Measurements from ENCODE around the gene RNASEL. TPM values are rescaled to one million over a fixed set of nuclear protein-coding genes. Genes with fewer than 3 reads are reported as not detected.
"Not testable (repeated sequence)": the region's sequence is repeated elsewhere in the genome, so short reads cannot be mapped to it uniquely, and the experiment has no call there.

Gene RNASEL
- total and polyA plus RNA-seq, 2 donors (not counting 1 experiment from before 2014, with no cell fraction given) = 6.1 to 9.6 TPM

DNA sequence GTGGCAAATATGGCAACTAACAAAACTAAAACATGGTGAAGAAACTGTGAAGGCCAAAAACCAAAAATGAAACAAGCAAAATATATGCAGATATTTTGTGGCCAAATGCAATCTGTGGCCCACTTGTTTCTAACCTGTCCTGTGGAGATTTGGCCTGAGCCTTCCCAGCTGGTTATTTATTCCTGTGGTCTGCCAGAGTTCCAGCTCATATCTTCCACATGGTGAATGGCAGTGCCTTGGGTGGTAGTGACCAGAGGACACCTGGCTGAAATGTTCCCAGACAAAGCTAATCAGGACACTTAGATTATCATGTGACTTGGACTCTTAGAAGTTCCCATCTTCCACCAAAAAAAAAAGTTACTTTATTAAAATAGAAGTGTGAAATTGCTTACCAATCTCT lies 39.7 kb downstream of the RNASEL start:
- Histone ChIP-seq H3K36me3 (ENCODE audit: control insufficient read depth, insufficient read depth, low read length) (no peaks in the 10 kb centered on the region), H4K20me1 (ENCODE audit: control insufficient read depth, extremely low read depth, insufficient read depth, low read length) (no peaks in the 10 kb centered on the region), H3K4me3 (replicated peaks in 1 of 4; ENCODE audit: control extremely low read depth in 1 of 4, insufficient read depth in 1 of 4, low read depth in 3 of 4, low read length in 4 of 4) (no peak overlapping the region), H3K27ac (ENCODE audit: insufficient read depth, low read length) (no peak overlapping the region), H3K9ac (ENCODE audit: insufficient read depth, low read length) (no peak overlapping the region), H3K27me3 (ENCODE audit: control insufficient read depth, insufficient read depth, low read length) (no peaks in the 10 kb centered on the region), H3K4me1 (ENCODE audit: control insufficient read depth, extremely low read depth, insufficient read depth, low read length) (no peaks in the 10 kb centered on the region), H3K79me2 (ENCODE audit: control insufficient read depth, insufficient read depth, low read length) (no peaks in the 10 kb centered on the region), H2AFZ (ENCODE audit: low read length) (no peak overlapping the region), H3K9me3 (ENCODE audit: control insufficient read depth, insufficient read depth, low read depth, low read length) (no peaks in the 10 kb centered on the region), H3K4me2 (ENCODE audit: extremely low read depth, insufficient read depth, low read length) (no peak overlapping the region)
- DNase-seq (ENCODE audit: low read depth in 2 of 2) = no peak
- TF ChIP-seq EZH2 (IDR thresholded peaks at IDR 0.05; ENCODE audit: low read length, missing control alignments) = no peak
- TF ChIP-seq, protein P1, sequence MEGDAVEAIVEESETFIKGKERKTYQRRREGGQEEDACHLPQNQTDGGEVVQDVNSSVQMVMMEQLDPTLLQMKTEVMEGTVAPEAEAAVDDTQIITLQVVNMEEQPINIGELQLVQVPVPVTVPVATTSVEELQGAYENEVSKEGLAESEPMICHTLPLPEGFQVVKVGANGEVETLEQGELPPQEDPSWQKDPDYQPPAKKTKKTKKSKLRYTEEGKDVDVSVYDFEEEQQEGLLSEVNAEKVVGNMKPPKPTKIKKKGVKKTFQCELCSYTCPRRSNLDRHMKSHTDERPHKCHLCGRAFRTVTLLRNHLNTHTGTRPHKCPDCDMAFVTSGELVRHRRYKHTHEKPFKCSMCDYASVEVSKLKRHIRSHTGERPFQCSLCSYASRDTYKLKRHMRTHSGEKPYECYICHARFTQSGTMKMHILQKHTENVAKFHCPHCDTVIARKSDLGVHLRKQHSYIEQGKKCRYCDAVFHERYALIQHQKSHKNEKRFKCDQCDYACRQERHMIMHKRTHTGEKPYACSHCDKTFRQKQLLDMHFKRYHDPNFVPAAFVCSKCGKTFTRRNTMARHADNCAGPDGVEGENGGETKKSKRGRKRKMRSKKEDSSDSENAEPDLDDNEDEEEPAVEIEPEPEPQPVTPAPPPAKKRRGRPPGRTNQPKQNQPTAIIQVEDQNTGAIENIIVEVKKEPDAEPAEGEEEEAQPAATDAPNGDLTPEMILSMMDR (conservative IDR thresholded peaks at IDR 0.05 in 1 of 2, IDR thresholded peaks at IDR 0.05 in 1 of 2; ENCODE audit: low read depth in 1 of 2, low read length in 2 of 2) = no peak

- TF ChIP-seq EZH2 (IDR thresholded peaks at IDR 0.05; ENCODE audit: low read length, missing control alignments) = no peak
- TF ChIP-seq, protein P1 (conservative IDR thresholded peaks at IDR 0.05 in 1 of 2, IDR thresholded peaks at IDR 0.05 in 1 of 2; ENCODE audit: low read depth in 1 of 2, low read length in 2 of 2) = no peak
- no peak for DNase-seq (ENCODE audit: low read depth in 2 of 2)
- Histone ChIP-seq H4K20me1 (ENCODE audit: control insufficient read depth, extremely low read depth, insufficient read depth, low read length) (no peaks in the 10 kb centered on the region), H3K9me3 (ENCODE audit: control insufficient read depth, insufficient read depth, low read depth, low read length) (no peaks in the 10 kb centered on the region), H3K27ac (ENCODE audit: insufficient read depth, low read length) (no peak overlapping the region), H3K4me2 (ENCODE audit: extremely low read depth, insufficient read depth, low read length) (no peak overlapping the region), H3K4me3 (replicated peaks in 1 of 4; ENCODE audit: control extremely low read depth in 1 of 4, insufficient read depth in 1 of 4, low read depth in 3 of 4, low read length in 4 of 4) (no peak overlapping the region), H3K36me3 (ENCODE audit: control insufficient read depth, insufficient read depth, low read length) (no peaks in the 10 kb centered on the region), H3K4me1 (ENCODE audit: control insufficient read depth, extremely low read depth, insufficient read depth, low read length) (no peaks in the 10 kb centered on the region), H3K27me3 (ENCODE audit: control insufficient read depth, insufficient read depth, low read length) (no peaks in the 10 kb centered on the region), H3K9ac (ENCODE audit: insufficient read depth, low read length) (no peak overlapping the region), H3K79me2 (ENCODE audit: control insufficient read depth, insufficient read depth, low read length) (no peaks in the 10 kb centered on the region), H2AFZ (ENCODE audit: low read length) (no peak overlapping the region)
Measured at GRCh38 chr1:182533896-182534295, 55.2 kb downstream of the RNASEL start.

GRCh38 chr1:182528206-182528605 lies 60.9 kb downstream of the RNASEL start:
- not testable (repeated sequence) for H3K79me2 ChIP-seq (ENCODE audit: control insufficient read depth, insufficient read depth, low read length); DNase-seq (ENCODE audit: low read depth in 2 of 2); H2AFZ ChIP-seq (ENCODE audit: low read length); H3K36me3 ChIP-seq (ENCODE audit: control insufficient read depth, insufficient read depth, low read length); H3K9me3 ChIP-seq (ENCODE audit: control insufficient read depth, insufficient read depth, low read depth, low read length); H3K4me1 ChIP-seq (ENCODE audit: control insufficient read depth, extremely low read depth, insufficient read depth, low read length); H3K27ac ChIP-seq (ENCODE audit: insufficient read depth, low read length); H3K9ac ChIP-seq (ENCODE audit: insufficient read depth, low read length); H3K4me3 ChIP-seq (replicated peaks in 1 of 4; ENCODE audit: control extremely low read depth in 1 of 4, insufficient read depth in 1 of 4, low read depth in 3 of 4, low read length in 4 of 4); H4K20me1 ChIP-seq (ENCODE audit: control insufficient read depth, extremely low read depth, insufficient read depth, low read length); H3K27me3 ChIP-seq (ENCODE audit: control insufficient read depth, insufficient read depth, low read length); H3K4me2 ChIP-seq (ENCODE audit: extremely low read depth, insufficient read depth, low read length)

All from fibroblast of lung (primary cell).